ENCODE results near the gene MYO10.

Gene MYO10

GRCh38 chr5:16671208-16671607 is 264.9 kb downstream of the MYO10 start:
- Histone ChIP-seq H3K27me3 (ENCODE audit: control insufficient read depth in 1 of 2, insufficient read depth in 2 of 2, low read length in 2 of 2) (no peaks in the 10 kb centered on the region), H3K9me3 (ENCODE audit: control insufficient read depth in 1 of 2, low read length in 2 of 2) (no peaks in the 10 kb centered on the region), H3K4me3 (ENCODE audit: low read depth in 1 of 2, low read length in 2 of 2) (no peak overlapping the region), H3K36me3 (ENCODE audit: control insufficient read depth in 1 of 2, insufficient read depth in 2 of 2, low read length in 2 of 2) (peaks cover 52 to 79% of the 10 kb centered on the region in 2 donors), H3K27ac (ENCODE audit: low read depth, low read length) (no peak overlapping the region), H3K4me1 (ENCODE audit: control insufficient read depth in 1 of 2, insufficient read depth in 2 of 2, low read length in 2 of 2) (no peaks in the 10 kb centered on the region), H3K9ac (ENCODE audit: low read depth in 1 of 2, low read length in 2 of 2) (no peak overlapping the region)

GRCh38 chr5:16669776-16670175 is 266.3 kb downstream of the MYO10 start:
- Histone ChIP-seq H3K36me3 (ENCODE audit: control insufficient read depth in 1 of 2, insufficient read depth in 2 of 2, low read length in 2 of 2) (peaks cover 45 to 80% of the 10 kb centered on the region in 2 donors), H3K27ac (ENCODE audit: low read depth, low read length) (no peak overlapping the region)

GRCh38 chr5:16668631-16669030 is 267.5 kb downstream of the MYO10 start:
- Histone ChIP-seq H3K9me3 (ENCODE audit: control insufficient read depth in 1 of 2, low read length in 2 of 2) (no peaks in the 10 kb centered on the region), H3K36me3 (ENCODE audit: control insufficient read depth in 1 of 2, insufficient read depth in 2 of 2, low read length in 2 of 2) (peaks cover 44 to 83% of the 10 kb centered on the region in 2 donors), H3K27ac (ENCODE audit: low read depth, low read length) (no peak overlapping the region), H3K27me3 (ENCODE audit: control insufficient read depth in 1 of 2, insufficient read depth in 2 of 2, low read length in 2 of 2) (no peaks in the 10 kb centered on the region), H3K4me1 (ENCODE audit: control insufficient read depth in 1 of 2, insufficient read depth in 2 of 2, low read length in 2 of 2) (no peaks in the 10 kb centered on the region), H3K4me3 (ENCODE audit: low read depth in 1 of 2, low read length in 2 of 2) (no peak overlapping the region), H3K9ac (ENCODE audit: low read depth in 1 of 2, low read length in 2 of 2) (no peak overlapping the region)

More at GRCh38 chr5:16669776-16670175, 266.3 kb downstream of the MYO10 start:
- H3K9me3 ChIP-seq (ENCODE audit: control insufficient read depth in 1 of 2, low read length in 2 of 2), result no peaks in the 10 kb centered on the region
- no peak overlapping the region for H3K9ac ChIP-seq (ENCODE audit: low read depth in 1 of 2, low read length in 2 of 2)
- no peaks in the 10 kb centered on the region for H3K4me1 ChIP-seq (ENCODE audit: control insufficient read depth in 1 of 2, insufficient read depth in 2 of 2, low read length in 2 of 2)
- H3K4me3 ChIP-seq (ENCODE audit: low read depth in 1 of 2, low read length in 2 of 2), result no peak overlapping the region
- H3K27me3 ChIP-seq (ENCODE audit: control insufficient read depth in 1 of 2, insufficient read depth in 2 of 2, low read length in 2 of 2), result no peaks in the 10 kb centered on the region

- H3K4me1 ChIP-seq (ENCODE audit: control insufficient read depth in 1 of 2, insufficient read depth in 2 of 2, low read length in 2 of 2), result no peaks in the 10 kb centered on the region
- no peak overlapping the region for H3K27ac ChIP-seq (ENCODE audit: low read depth, low read length)
- H3K9me3 ChIP-seq (ENCODE audit: control insufficient read depth in 1 of 2, low read length in 2 of 2), result no peaks in the 10 kb centered on the region
- peaks cover 41 to 80% of the 10 kb centered on the region in 2 donors for H3K36me3 ChIP-seq (ENCODE audit: control insufficient read depth in 1 of 2, insufficient read depth in 2 of 2, low read length in 2 of 2)
- no peak overlapping the region for H3K4me3 ChIP-seq (ENCODE audit: low read depth in 1 of 2, low read length in 2 of 2)
- H3K27me3 ChIP-seq (ENCODE audit: control insufficient read depth in 1 of 2, insufficient read depth in 2 of 2, low read length in 2 of 2), result no peaks in the 10 kb centered on the region
- H3K9ac ChIP-seq (ENCODE audit: low read depth in 1 of 2, low read length in 2 of 2), result no peak overlapping the region
These were observed 267.9 kb downstream of the MYO10 start for GRCh38 chr5:16668194-16668593.

- Histone ChIP-seq H3K36me3 (ENCODE audit: control insufficient read depth in 1 of 2, insufficient read depth in 2 of 2, low read length in 2 of 2) (peaks cover 30 to 69% of the 10 kb centered on the region in 2 donors), H3K4me1 (ENCODE audit: control insufficient read depth in 1 of 2, insufficient read depth in 2 of 2, low read length in 2 of 2) (no peaks in the 10 kb centered on the region), H3K27ac (ENCODE audit: low read depth, low read length) (no peak overlapping the region), H3K9me3 (ENCODE audit: control insufficient read depth in 1 of 2, low read length in 2 of 2) (no peaks in the 10 kb centered on the region), H3K27me3 (ENCODE audit: control insufficient read depth in 1 of 2, insufficient read depth in 2 of 2, low read length in 2 of 2) (no peaks in the 10 kb centered on the region), H3K4me3 (ENCODE audit: low read depth in 1 of 2, low read length in 2 of 2) (no peak overlapping the region), H3K9ac (ENCODE audit: low read depth in 1 of 2, low read length in 2 of 2) (no peak overlapping the region)
These were observed 269.1 kb downstream of the MYO10 start for GRCh38 chr5:16666883-16667398.

GRCh38 chr5:16666130-16666882 is 269.8 kb downstream of the MYO10 start:
- Histone ChIP-seq H3K36me3 (ENCODE audit: control insufficient read depth in 1 of 2, insufficient read depth in 2 of 2, low read length in 2 of 2) (peaks cover 30 to 63% of the 10 kb centered on the region in 2 donors), H3K9ac (ENCODE audit: low read depth in 1 of 2, low read length in 2 of 2) (no peak overlapping the region), H3K27me3 (ENCODE audit: control insufficient read depth in 1 of 2, insufficient read depth in 2 of 2, low read length in 2 of 2) (no peaks in the 10 kb centered on the region), H3K4me3 (ENCODE audit: low read depth in 1 of 2, low read length in 2 of 2) (no peak overlapping the region), H3K4me1 (ENCODE audit: control insufficient read depth in 1 of 2, insufficient read depth in 2 of 2, low read length in 2 of 2) (no peaks in the 10 kb centered on the region), H3K27ac (ENCODE audit: low read depth, low read length) (no peak overlapping the region), H3K9me3 (ENCODE audit: control insufficient read depth in 1 of 2, low read length in 2 of 2) (no peaks in the 10 kb centered on the region)

GRCh38 chr5:16665601-16666000 is 270.5 kb downstream of the MYO10 start:
- no peak overlapping the region for H3K27ac ChIP-seq (ENCODE audit: low read depth, low read length)
- H3K9me3 ChIP-seq (ENCODE audit: control insufficient read depth in 1 of 2, low read length in 2 of 2), result no peaks in the 10 kb centered on the region
- H3K4me1 ChIP-seq (ENCODE audit: control insufficient read depth in 1 of 2, insufficient read depth in 2 of 2, low read length in 2 of 2), result no peaks in the 10 kb centered on the region
- H3K9ac ChIP-seq (ENCODE audit: low read depth in 1 of 2, low read length in 2 of 2), result no peak overlapping the region
- H3K27me3 ChIP-seq (ENCODE audit: control insufficient read depth in 1 of 2, insufficient read depth in 2 of 2, low read length in 2 of 2), result no peaks in the 10 kb centered on the region
- H3K36me3 ChIP-seq (ENCODE audit: control insufficient read depth in 1 of 2, insufficient read depth in 2 of 2, low read length in 2 of 2), result peaks cover 26 to 56% of the 10 kb centered on the region in 2 donors
- no peak overlapping the region for H3K4me3 ChIP-seq (ENCODE audit: low read depth in 1 of 2, low read length in 2 of 2)

GRCh38 chr5:16664368-16664767 is 271.7 kb downstream of the MYO10 start:
- no peak overlapping the region for H3K4me3 ChIP-seq (ENCODE audit: low read depth in 1 of 2, low read length in 2 of 2)
- no peak overlapping the region for H3K27ac ChIP-seq (ENCODE audit: low read depth, low read length)
- H3K9ac ChIP-seq (ENCODE audit: low read depth in 1 of 2, low read length in 2 of 2), result no peak overlapping the region
- peaks cover 22 to 51% of the 10 kb centered on the region in 2 donors for H3K36me3 ChIP-seq (ENCODE audit: control insufficient read depth in 1 of 2, insufficient read depth in 2 of 2, low read length in 2 of 2)
- H3K9me3 ChIP-seq (ENCODE audit: control insufficient read depth in 1 of 2, low read length in 2 of 2), result no peaks in the 10 kb centered on the region
- no peaks in the 10 kb centered on the region for H3K27me3 ChIP-seq (ENCODE audit: control insufficient read depth in 1 of 2, insufficient read depth in 2 of 2, low read length in 2 of 2)
- H3K4me1 ChIP-seq (ENCODE audit: control insufficient read depth in 1 of 2, insufficient read depth in 2 of 2, low read length in 2 of 2), result no peaks in the 10 kb centered on the region

GRCh38 chr5:16663840-16664239 is 272.2 kb downstream of the MYO10 start:
- Histone ChIP-seq H3K27ac (ENCODE audit: low read depth, low read length) (no peak overlapping the region), H3K9me3 (ENCODE audit: control insufficient read depth in 1 of 2, low read length in 2 of 2) (no peaks in the 10 kb centered on the region), H3K36me3 (ENCODE audit: control insufficient read depth in 1 of 2, insufficient read depth in 2 of 2, low read length in 2 of 2) (peaks cover 21 to 49% of the 10 kb centered on the region in 2 donors), H3K4me3 (ENCODE audit: low read depth in 1 of 2, low read length in 2 of 2) (no peak overlapping the region), H3K4me1 (ENCODE audit: control insufficient read depth in 1 of 2, insufficient read depth in 2 of 2, low read length in 2 of 2) (no peaks in the 10 kb centered on the region), H3K27me3 (ENCODE audit: control insufficient read depth in 1 of 2, insufficient read depth in 2 of 2, low read length in 2 of 2) (no peaks in the 10 kb centered on the region), H3K9ac (ENCODE audit: low read depth in 1 of 2, low read length in 2 of 2) (no peak overlapping the region)

GRCh38 chr5:16661713-16662112 is 274.4 kb downstream of the MYO10 start:
- Histone ChIP-seq H3K9me3 (ENCODE audit: control insufficient read depth in 1 of 2, low read length in 2 of 2) (no peaks in the 10 kb centered on the region), H3K36me3 (ENCODE audit: control insufficient read depth in 1 of 2, insufficient read depth in 2 of 2, low read length in 2 of 2) (peaks cover 5 to 30% of the 10 kb centered on the region in 2 donors), H3K9ac (ENCODE audit: low read depth in 1 of 2, low read length in 2 of 2) (no peak overlapping the region), H3K4me3 (ENCODE audit: low read depth in 1 of 2, low read length in 2 of 2) (no peak overlapping the region), H3K4me1 (ENCODE audit: control insufficient read depth in 1 of 2, insufficient read depth in 2 of 2, low read length in 2 of 2) (no peaks in the 10 kb centered on the region), H3K27ac (ENCODE audit: low read depth, low read length) (no peak overlapping the region), H3K27me3 (ENCODE audit: control insufficient read depth in 1 of 2, insufficient read depth in 2 of 2, low read length in 2 of 2) (no peaks in the 10 kb centered on the region)
